GM21528 (cell line): ENCODE measurements around the gene S100P.
"Not testable (repeated sequence)": the region's sequence is repeated elsewhere in the genome, so short reads cannot be mapped to it uniquely, and the experiment has no call there.

Experiments
- ATAC-seq: cut with Tn5 transposase; IDR thresholded peaks from one replicate; pipeline ENCODE4 v1.9.1; 2021; ENCODE audit warnings: mild to moderate bottlenecking, moderate library complexity; ENCODE audit not compliant: unreplicated experiment, low FRiP score

The S100P gene

DNA sequence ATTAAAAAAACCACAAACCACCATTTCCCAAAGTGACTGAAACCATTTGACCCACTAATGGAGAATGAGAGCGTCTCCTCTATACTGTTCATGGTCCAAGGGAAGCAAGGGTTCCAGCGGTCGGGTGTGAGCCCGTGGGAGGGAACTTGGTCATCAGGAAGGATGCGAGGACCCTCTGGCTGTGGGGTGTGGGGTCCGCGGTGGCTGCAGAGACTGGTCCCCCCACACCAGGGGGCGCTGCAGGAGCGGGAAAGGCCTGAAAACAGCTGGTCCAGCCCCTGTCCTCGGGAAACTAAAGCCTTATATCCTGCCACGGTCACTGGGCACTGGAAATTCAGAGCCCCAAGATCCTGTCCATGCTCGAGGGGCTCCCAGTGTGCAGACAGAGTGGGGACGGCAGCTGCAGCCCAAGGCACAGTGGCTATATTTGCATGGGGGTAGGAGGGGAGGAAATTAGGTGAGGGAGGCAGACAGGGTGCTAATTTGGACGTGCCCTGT is 26.6 kb downstream of the S100P start:
- no peak for ATAC-seq

DNA sequence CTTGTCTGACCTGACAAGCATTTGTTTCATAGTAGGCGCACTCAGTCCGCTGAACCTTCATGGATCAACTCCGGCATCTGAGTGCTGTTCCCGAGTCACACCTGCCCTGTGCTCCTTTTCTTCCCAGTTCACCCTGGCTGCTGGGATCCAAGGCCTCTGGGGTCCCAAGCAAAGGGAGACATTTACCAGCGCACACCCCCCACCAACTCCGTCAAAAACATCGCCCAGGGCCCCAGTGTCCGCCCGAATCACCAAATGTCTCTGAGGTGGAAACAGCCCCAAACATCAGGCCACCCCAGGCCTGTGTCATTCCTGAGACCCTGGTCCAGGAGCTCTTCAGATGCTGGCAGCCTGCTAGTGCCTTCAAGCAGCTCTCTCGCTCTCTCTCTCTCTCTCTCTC is 27.4 kb downstream of the S100P start:
- no peak for ATAC-seq

DNA sequence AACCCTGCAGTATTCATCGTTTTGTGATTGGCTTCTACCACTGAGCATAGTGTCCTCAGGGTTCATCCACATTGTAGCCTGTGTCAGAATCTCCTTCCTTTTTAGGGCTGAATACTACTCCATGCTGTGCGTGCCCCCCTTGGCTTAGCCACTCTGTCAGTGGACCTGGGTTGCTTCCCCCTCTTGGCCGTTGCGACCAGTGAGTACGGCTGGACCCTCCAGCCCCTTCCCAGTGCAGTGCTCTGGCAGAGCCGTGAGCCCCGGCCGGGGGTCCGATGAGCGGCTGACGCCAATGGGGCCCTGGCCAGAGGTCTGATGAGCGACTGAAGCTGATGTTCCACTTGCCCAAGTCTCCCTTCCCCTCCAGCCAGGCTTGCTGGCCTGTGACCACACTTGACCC is 29.2 kb downstream of the S100P start:
- ATAC-seq, result no peak

DNA sequence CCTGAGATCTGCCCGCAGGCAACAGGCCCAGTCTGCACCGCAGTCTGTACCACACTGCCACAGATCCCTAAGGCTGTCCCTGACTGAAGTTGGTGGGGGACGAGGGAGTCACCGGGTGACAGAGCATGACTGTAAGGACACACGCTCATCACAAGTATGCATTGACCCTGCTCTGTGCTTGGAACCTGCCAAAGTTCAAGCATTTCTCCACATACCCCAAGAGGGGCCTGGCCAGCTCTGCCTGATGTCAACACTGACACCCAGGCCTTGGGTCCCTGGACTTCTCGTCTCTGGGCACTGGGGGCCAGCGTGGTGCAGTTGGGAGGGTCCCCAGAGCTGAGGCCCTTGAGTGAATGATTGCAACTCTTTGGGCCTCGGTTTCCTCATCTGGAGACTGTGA is 30.2 kb downstream of the S100P start:
- ATAC-seq, result no peak

DNA sequence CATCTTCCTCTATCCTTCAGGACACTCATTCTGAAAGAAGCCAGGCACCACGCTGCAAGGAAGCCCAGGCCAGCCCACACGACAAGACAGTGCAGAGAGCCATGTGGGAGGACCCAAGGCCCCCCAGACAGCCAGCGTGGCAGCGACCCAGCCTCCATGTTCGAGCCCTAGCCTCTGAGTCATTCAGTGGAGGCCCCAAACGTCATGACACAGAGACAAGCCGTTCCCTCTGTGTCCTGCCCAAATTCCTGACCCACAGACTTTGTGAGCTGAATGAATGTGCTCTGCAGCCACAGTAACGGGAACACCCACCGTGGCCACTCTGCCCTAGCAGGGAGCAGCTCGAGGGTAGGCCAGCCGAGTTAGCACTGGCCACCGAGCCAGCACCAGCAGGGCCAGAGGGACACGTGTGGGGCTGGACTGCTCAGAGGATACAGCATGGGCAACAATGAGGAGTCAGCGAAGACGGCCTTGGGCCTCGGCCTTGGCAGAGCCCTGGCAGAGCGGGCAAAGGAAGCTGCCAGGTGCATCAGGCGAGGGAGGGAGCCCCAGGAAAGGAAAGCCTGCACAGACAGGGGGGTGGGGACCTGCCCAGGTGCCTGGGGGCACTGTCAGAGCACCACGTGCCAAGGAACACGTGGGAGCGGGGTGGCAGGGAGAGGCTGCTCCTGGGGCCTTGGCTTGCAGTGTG is 30.9 kb downstream of the S100P start:
- ATAC-seq, result no peak

DNA sequence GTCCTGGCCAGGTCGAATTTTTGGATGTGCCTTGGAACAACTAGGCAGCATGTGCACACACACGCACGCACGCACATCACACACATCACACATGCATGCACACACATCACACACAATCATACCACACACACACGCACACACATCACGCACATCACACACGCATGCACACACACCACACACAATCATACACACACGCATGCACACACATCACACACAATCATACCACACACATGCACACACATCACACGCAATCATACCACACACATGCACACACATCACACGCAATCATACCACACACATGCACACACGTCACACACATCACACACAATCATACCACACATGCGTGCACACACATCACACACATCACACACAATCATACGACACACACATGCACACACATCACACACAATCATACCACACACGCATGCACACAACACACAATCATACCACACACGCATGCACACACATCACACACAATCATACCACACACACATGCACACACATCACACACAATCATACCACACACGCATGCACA is 31.8 kb downstream of the S100P start:
- not testable (repeated sequence) for ATAC-seq

DNA sequence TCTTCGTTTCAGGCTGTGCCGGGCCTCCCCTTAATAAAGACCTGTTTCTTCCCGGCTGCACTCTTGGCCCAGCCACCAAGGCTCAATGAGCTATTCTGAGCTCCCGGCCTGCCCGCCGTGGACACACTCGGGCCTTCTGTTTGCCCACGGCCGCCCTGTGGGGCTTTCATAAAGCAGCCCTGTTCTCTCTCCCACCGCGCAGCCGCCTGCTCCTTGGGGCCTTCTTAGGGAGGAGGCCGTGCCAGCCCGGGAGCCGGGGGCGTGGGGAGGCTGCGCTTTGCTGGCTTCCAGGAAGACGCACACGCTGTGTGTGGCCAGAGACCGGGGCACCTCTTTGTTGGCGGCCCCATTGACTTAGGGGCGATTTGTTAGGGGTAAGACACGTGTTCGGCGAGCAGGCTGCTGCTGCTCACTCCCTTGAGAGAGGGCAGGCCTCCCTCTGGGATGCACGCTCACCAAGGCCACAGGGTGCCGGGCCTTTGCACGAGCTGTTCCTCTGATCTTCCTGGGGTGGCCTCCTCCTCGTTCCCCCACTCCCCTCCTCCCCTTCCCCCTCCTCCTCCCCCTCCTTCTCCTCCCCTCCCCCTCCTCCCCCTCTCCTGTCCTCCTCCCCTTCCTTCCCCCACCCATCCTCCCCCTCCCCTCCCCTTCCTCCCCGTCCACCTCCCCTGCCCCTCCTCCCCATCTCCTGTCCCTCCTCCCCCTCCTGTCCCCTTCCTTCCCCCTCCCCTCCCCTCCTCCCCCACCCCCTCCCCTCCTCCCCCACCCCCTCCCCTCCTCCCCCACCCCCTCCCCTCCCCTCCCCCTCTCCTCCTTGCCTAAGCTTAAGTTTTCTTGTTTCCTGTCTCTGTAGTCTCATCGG is 33.6 kb downstream of the S100P start:
- ATAC-seq, result no peak

DNA sequence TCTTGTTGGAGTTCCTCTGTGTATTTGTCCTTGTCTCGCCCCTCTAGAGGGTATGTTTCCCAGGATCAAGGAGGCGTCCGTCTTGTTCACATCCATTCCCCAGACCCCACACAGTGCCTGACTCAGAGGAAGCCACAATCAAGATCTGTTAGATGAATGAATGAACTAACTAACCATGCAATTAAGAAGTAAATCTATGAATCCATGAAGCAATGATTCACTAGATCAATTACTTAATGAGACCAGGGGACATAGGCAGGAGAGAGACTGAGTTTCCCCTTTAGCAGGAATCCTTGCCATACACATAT is 34.2 kb downstream of the S100P start:
- ATAC-seq, result no peak

DNA sequence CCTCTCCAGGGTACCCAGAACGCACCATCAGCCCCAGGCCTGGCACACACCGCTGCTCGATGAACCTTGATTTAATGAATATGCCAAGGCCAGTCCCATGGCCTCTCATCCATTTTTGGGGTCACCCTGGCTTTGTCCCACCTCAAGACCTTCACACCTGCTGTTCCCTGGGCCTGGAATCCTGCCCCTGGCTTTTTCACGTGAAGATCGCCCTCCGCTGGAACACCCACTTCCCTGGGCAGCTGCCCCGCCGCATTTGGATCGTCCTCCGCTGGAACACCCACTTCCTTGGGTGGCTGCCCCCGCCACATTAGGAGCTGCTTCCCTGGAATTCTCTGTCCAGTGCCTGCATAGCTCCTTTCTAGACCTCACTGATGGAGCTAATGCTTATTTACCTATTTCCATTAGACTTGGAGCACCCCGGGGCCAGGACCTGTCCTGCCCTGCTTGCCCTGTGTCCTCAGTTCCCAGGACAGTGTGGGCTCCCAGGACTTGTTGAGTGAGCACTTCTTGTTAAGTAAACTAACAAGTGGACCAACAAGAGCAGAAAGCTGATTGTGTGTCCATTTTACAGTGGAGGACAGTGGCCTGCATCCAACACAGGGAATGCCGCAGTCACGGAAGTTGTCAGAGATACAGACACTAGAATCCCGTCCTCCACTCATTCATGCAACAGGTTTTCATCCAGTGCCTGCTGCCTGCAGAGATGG is 34.8 kb downstream of the S100P start:
- ATAC-seq, result no peak

DNA sequence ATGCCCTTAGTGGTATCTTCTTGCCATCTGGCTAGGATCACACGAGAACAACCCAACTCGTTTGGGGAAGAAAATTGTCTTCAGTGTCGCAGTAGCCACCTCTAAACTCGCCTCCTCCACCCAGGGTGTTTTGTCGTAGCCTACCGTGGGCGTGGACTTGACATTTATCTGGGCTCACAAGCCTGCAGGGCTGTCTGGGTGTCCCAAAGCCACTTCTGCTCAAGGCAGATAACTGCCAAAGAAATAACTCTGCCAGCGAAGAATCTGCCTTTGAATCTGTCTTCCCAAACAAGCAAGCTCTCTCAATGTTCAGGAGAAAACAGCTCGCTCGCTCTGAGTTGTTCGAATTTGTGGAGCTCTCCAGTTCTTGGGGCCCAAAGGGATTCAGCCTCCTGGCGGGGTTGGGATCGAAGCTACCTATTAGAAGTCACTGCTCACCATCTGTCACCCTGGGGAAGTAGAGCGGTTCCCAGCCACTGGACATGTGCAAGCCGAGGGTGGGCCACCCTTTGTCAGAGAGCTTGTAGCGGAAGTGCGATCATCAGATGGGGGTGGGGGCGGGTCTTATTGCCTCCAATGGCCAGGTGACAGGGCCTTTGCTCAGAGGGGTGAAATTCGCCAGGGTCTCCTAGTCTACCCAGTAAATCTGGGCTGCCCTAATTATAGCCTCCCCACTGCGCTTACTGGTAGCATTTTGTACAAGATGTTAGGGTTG is 37.1 kb downstream of the S100P start:
- no peak for ATAC-seq

DNA sequence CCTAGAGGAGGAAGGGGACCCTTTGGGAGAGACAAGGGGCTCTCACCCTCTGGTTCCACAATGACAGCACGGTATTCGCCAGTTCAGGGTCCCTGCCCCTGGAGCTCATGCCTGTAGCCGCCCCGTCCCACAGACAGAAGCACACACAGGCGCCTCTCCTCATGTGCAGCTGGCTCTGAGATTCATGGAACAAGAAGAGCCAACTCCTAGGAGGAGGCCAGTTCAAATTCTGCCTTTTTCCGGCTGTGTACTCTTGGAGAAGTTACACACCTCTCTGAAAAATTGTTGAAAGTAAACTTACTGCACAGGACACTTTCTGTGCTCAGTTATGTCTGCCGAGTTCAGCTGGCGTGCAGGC is 37.6 kb downstream of the S100P start:
- no peak for ATAC-seq

DNA sequence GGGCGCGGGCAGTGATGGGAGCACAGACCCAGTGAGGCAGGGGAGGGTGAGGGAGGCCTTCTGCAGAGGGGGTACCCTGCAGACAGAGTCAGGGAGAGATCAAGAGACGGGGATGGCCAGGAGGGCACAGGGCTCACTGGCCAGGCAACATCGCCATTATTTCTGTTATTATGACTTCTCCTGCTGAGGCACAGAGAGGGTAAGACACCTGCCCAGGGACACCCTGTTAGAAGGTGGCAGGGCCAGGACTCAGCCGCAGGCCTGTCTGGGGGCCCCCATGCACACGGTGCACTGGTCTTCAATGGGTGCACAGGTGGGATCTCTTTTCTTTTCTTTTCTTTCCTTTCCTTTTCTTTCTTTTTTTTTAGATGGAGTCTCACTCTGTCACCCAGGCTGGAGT is 38.1 kb downstream of the S100P start:
- ATAC-seq, result no peak

DNA sequence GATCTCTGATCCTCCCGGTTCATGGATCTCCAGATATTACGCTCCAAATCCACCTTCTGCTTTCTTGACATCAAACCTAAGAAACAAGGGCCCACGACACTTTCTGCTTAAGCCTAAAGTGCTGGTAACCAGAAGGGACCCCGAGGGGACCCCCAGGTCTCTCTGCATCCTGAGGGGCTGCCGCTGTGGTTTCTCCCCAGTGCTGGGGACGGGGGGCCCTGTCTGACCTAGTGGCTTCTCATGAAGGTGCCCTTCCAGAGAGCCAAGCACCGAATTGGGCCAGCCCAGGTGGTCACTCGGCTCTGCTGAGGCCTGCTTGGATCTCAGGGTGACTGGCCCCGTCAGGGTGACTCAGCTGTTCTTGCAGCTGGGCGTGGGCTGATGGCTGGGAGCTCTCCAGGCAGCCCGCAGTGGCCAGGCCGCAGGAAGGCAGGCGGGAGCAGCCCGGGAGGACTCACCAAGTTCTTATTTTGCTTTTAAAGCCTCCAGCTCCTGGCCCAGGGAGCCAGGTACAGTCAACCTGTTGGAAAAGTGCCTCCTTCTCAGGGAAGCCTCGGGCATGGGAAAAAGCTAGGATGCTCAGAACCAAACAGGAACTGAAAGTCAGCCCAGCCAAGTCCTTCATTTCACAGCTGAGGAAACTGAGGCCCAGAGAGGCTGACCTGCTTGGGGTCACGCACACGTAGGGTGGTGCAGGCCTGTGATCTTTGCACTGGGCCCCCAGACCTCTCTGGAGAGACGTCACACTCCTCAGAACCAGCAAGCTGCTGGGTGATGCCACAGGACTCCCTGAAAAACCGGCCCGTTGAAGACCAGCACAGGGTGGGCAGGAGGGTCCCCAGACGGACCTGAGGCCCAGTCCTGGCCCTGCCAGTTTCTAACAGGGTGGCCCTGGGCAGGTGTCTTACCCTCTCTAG is 39.0 kb downstream of the S100P start:
- no peak for ATAC-seq

DNA sequence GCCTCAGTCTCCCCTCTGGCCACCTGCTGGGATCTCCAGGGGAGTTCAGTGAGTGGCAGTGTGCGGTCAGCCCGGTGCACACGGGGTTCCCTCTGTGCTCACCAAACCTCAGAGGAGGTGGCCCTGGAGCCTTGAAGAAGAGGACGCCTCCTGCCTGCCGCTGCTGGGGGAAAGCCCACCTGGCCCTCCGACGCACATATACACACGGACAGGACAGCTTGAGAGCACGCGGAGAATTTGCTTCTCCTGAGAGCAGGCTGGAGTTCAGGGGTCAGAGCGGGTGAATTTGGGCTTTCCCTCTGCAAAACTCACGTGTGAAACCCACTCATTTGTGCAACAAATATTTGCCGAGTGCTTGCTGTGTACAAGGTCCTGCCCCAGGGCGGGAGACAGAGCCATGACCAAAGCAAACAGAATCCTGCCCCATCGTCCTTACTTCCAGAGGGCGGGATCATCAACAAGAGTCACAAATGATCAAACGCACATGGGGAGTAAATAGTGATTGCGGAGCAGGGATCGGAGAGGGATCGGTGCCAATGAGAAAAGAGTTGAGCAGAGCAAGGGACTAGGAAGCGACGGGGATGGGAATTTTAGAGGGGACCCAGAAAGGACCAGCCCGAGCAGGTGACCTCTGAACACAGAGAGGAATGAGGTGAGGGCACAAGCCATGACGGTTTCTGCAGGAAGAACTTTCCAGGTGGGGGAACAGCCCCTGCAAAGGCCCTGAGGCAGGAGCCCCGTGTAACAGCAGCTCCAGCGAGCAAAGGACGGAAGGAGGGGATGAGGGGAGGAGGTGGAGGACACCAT is 39.9 kb downstream of the S100P start:
- ATAC-seq, result no peak

DNA sequence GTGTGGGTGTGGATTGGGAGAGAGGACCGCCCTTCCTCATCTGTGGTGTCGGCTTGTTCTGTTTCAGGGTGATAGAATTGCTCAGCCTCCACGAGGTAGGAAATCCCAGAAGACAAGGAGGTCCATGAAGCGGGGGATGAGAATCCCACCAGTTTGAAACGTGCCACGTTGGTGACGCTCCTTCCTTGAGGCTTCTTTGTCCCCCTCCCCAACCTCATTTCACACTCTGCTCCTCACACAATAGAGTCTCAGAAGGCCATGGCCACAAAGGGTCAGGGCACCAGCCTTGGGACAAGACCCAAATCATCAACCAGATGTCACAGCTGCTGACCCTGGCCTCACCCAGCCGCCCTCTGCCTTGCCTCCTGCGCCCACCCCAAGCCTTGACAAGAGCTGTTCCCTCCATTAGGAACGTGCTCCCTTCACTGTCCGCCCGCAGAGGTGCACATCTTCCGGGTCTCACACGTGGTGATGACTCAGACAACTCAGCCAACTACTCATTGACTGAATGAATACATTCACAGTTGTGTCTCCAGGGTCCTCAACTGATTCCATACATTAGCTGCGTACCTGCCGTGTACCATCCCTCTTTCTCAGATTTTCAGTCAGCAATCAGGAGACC is 40.6 kb downstream of the S100P start:
- no peak for ATAC-seq

DNA sequence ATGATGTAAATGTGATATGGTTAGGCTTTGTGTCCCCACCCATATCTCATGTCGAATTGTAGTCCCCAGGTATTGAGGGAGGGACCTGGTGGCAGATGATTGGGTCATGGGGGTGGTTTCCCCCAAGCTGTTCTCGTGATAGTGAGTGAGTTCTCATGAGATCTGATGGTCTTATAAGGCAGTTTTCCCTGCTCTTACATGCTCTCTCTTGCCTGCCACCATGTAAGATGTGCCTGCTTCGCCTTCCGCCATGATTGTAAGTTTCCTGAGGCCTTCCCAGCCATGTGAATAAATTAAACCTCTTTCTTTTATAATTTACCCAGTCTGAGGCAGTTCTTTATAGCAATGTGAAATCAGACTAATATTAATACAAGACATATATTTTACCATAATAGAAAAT is 46.2 kb downstream of the S100P start:
- ATAC-seq, result no peak

DNA sequence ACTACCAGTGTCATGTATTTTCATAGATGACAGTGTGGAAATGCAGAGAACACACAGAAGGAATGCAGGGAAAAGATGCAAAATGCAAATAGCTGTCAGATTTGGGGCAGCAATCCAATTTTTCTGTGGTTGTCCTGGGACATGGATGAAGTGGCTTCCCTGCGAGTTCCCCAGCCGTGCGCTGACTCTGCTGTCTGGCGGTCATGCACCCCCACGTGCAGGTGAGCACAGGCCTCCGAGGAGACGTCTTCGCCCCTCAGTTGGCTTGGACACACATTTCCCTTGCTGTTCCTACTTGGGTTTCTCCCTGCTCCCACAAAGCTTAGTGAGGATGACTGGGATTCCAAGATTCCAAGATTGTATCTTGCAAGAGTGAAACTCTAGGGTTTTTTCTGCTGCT is 46.7 kb downstream of the S100P start:
- ATAC-seq, result no peak

DNA sequence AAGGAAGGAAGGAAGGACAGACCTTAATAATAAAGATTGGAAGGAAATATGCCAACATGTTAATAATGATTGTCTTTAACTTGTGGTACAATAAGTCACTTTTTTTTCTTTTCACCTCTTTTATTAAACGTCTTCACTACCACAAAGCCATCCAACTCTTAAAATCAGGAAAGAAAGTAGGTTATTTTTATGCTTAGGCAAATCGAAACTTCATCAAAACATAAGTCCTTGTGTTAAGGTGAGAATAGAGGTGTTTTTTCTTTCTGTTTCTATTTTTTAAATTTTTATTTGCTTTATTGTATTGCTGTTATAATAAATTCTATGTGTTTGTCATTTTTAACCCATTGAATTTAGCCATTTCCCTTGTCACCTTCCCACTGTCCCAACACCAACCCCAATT is 48.8 kb downstream of the S100P start:
- ATAC-seq, result no peak
